ENCODE results near the gene TSPOAP1.

Gene TSPOAP1

GRCh38 chr17:58370309-58370708 lies 41.7 kb upstream of the TSPOAP1 start:
- no peaks in the 10 kb centered on the region for H3K9me3 ChIP-seq (ENCODE audit: control insufficient read depth, low read length)
- no peaks in the 10 kb centered on the region for H3K4me1 ChIP-seq (ENCODE audit: control insufficient read depth, insufficient read depth, low read length, poor library complexity, severe bottlenecking)
- no peak for DNase-seq
- no peak overlapping the region for H3K27ac ChIP-seq (ENCODE audit: insufficient read depth, low read length, poor library complexity, severe bottlenecking)
- H3K36me3 ChIP-seq (ENCODE audit: control insufficient read depth, insufficient read depth, low read length): no peaks in the 10 kb centered on the region
- H3K4me3 ChIP-seq (ENCODE audit: insufficient read depth, low read depth, low read length, poor library complexity, severe bottlenecking): no peak overlapping the region
- H3K27me3 ChIP-seq (replicated peaks; ENCODE audit: control insufficient read depth, insufficient read depth, low read length, poor library complexity, severe bottlenecking): no peaks in the 10 kb centered on the region

- H3K9me3 ChIP-seq (ENCODE audit: control insufficient read depth, low read length): no peaks in the 10 kb centered on the region
- H3K27ac ChIP-seq (ENCODE audit: insufficient read depth, low read length, poor library complexity, severe bottlenecking): no peak overlapping the region
- no peaks in the 10 kb centered on the region for H3K4me1 ChIP-seq (ENCODE audit: control insufficient read depth, insufficient read depth, low read length, poor library complexity, severe bottlenecking)
- no peaks in the 10 kb centered on the region for H3K27me3 ChIP-seq (replicated peaks; ENCODE audit: control insufficient read depth, insufficient read depth, low read length, poor library complexity, severe bottlenecking)
- no peak overlapping the region for H3K4me3 ChIP-seq (ENCODE audit: insufficient read depth, low read depth, low read length, poor library complexity, severe bottlenecking)
- no peak for DNase-seq
- no peaks in the 10 kb centered on the region for H3K36me3 ChIP-seq (ENCODE audit: control insufficient read depth, insufficient read depth, low read length)
Observed at GRCh38 chr17:58369214-58370031, 40.8 kb upstream of the TSPOAP1 start.

- DNase-seq: no peak
- H3K4me1 ChIP-seq (ENCODE audit: control insufficient read depth, insufficient read depth, low read length, poor library complexity, severe bottlenecking): no peaks in the 10 kb centered on the region
- H3K4me3 ChIP-seq (ENCODE audit: insufficient read depth, low read depth, low read length, poor library complexity, severe bottlenecking): no peak overlapping the region
- H3K36me3 ChIP-seq (ENCODE audit: control insufficient read depth, insufficient read depth, low read length): no peaks in the 10 kb centered on the region
- H3K9me3 ChIP-seq (ENCODE audit: control insufficient read depth, low read length): no peaks in the 10 kb centered on the region
- no peak overlapping the region for H3K27ac ChIP-seq (ENCODE audit: insufficient read depth, low read length, poor library complexity, severe bottlenecking)
- no peaks in the 10 kb centered on the region for H3K27me3 ChIP-seq (replicated peaks; ENCODE audit: control insufficient read depth, insufficient read depth, low read length, poor library complexity, severe bottlenecking)
Observed at GRCh38 chr17:58368860-58369213, 40.2 kb upstream of the TSPOAP1 start.

- Histone ChIP-seq H3K27me3 (replicated peaks; ENCODE audit: control insufficient read depth, insufficient read depth, low read length, poor library complexity, severe bottlenecking) (no peaks in the 10 kb centered on the region), H3K4me1 (ENCODE audit: control insufficient read depth, insufficient read depth, low read length, poor library complexity, severe bottlenecking) (no peaks in the 10 kb centered on the region), H3K4me3 (ENCODE audit: insufficient read depth, low read depth, low read length, poor library complexity, severe bottlenecking) (no peak overlapping the region), H3K9me3 (ENCODE audit: control insufficient read depth, low read length) (no peaks in the 10 kb centered on the region), H3K27ac (ENCODE audit: insufficient read depth, low read length, poor library complexity, severe bottlenecking) (no peak overlapping the region), H3K36me3 (ENCODE audit: control insufficient read depth, insufficient read depth, low read length) (peaks cover under 1% of the 10 kb centered on the region)
- no peak for DNase-seq
Observed at GRCh38 chr17:58367461-58367860, 38.9 kb upstream of the TSPOAP1 start.

GRCh38 chr17:58365980-58366595 lies 37.5 kb upstream of the TSPOAP1 start:
- H3K36me3 ChIP-seq (ENCODE audit: control insufficient read depth, insufficient read depth, low read length): peaks cover 3% of the 10 kb centered on the region
- no peak overlapping the region for H3K4me3 ChIP-seq (ENCODE audit: insufficient read depth, low read depth, low read length, poor library complexity, severe bottlenecking)
- H3K9me3 ChIP-seq (ENCODE audit: control insufficient read depth, low read length): no peaks in the 10 kb centered on the region
- no peaks in the 10 kb centered on the region for H3K27me3 ChIP-seq (replicated peaks; ENCODE audit: control insufficient read depth, insufficient read depth, low read length, poor library complexity, severe bottlenecking)
- no peaks in the 10 kb centered on the region for H3K4me1 ChIP-seq (ENCODE audit: control insufficient read depth, insufficient read depth, low read length, poor library complexity, severe bottlenecking)
- DNase-seq: no peak
- H3K27ac ChIP-seq (ENCODE audit: insufficient read depth, low read length, poor library complexity, severe bottlenecking): no peak overlapping the region

- H3K27ac ChIP-seq (ENCODE audit: insufficient read depth, low read length, poor library complexity, severe bottlenecking): no peak overlapping the region
- no peaks in the 10 kb centered on the region for H3K4me1 ChIP-seq (ENCODE audit: control insufficient read depth, insufficient read depth, low read length, poor library complexity, severe bottlenecking)
- H3K36me3 ChIP-seq (ENCODE audit: control insufficient read depth, insufficient read depth, low read length): peaks cover 3% of the 10 kb centered on the region
- H3K27me3 ChIP-seq (replicated peaks; ENCODE audit: control insufficient read depth, insufficient read depth, low read length, poor library complexity, severe bottlenecking): no peaks in the 10 kb centered on the region
- H3K9me3 ChIP-seq (ENCODE audit: control insufficient read depth, low read length): no peaks in the 10 kb centered on the region
- DNase-seq: no peak
- H3K4me3 ChIP-seq (ENCODE audit: insufficient read depth, low read depth, low read length, poor library complexity, severe bottlenecking): no peak overlapping the region
Observed at GRCh38 chr17:58365185-58365979, 36.8 kb upstream of the TSPOAP1 start.

- no peak for DNase-seq
- no peaks in the 10 kb centered on the region for H3K4me1 ChIP-seq (ENCODE audit: control insufficient read depth, insufficient read depth, low read length, poor library complexity, severe bottlenecking)
- H3K27me3 ChIP-seq (replicated peaks; ENCODE audit: control insufficient read depth, insufficient read depth, low read length, poor library complexity, severe bottlenecking): no peaks in the 10 kb centered on the region
- H3K4me3 ChIP-seq (ENCODE audit: insufficient read depth, low read depth, low read length, poor library complexity, severe bottlenecking): no peak overlapping the region
- no peak overlapping the region for H3K27ac ChIP-seq (ENCODE audit: insufficient read depth, low read length, poor library complexity, severe bottlenecking)
- no peaks in the 10 kb centered on the region for H3K9me3 ChIP-seq (ENCODE audit: control insufficient read depth, low read length)
- H3K36me3 ChIP-seq (ENCODE audit: control insufficient read depth, insufficient read depth, low read length): peaks cover 3% of the 10 kb centered on the region
Observed at GRCh38 chr17:58364270-58364942, 35.8 kb upstream of the TSPOAP1 start.

- H3K4me3 ChIP-seq (ENCODE audit: insufficient read depth, low read depth, low read length, poor library complexity, severe bottlenecking): no peak overlapping the region
- no peaks in the 10 kb centered on the region for H3K4me1 ChIP-seq (ENCODE audit: control insufficient read depth, insufficient read depth, low read length, poor library complexity, severe bottlenecking)
- DNase-seq: no peak
- no peak overlapping the region for H3K27ac ChIP-seq (ENCODE audit: insufficient read depth, low read length, poor library complexity, severe bottlenecking)
- no peaks in the 10 kb centered on the region for H3K9me3 ChIP-seq (ENCODE audit: control insufficient read depth, low read length)
- H3K36me3 ChIP-seq (ENCODE audit: control insufficient read depth, insufficient read depth, low read length): peaks cover 3% of the 10 kb centered on the region
- no peaks in the 10 kb centered on the region for H3K27me3 ChIP-seq (replicated peaks; ENCODE audit: control insufficient read depth, insufficient read depth, low read length, poor library complexity, severe bottlenecking)
Observed at GRCh38 chr17:58363457-58364185, 35.0 kb upstream of the TSPOAP1 start.

- DNase-seq: no peak
- Histone ChIP-seq H3K27me3 (replicated peaks; ENCODE audit: control insufficient read depth, insufficient read depth, low read length, poor library complexity, severe bottlenecking) (no peaks in the 10 kb centered on the region), H3K4me1 (ENCODE audit: control insufficient read depth, insufficient read depth, low read length, poor library complexity, severe bottlenecking) (no peaks in the 10 kb centered on the region), H3K36me3 (ENCODE audit: control insufficient read depth, insufficient read depth, low read length) (peaks cover 3% of the 10 kb centered on the region), H3K27ac (ENCODE audit: insufficient read depth, low read length, poor library complexity, severe bottlenecking) (no peak overlapping the region), H3K9me3 (ENCODE audit: control insufficient read depth, low read length) (no peaks in the 10 kb centered on the region), H3K4me3 (ENCODE audit: insufficient read depth, low read depth, low read length, poor library complexity, severe bottlenecking) (no peak overlapping the region)
Observed at GRCh38 chr17:58362368-58363014, 33.9 kb upstream of the TSPOAP1 start.

Measured in effector memory CD4-positive, alpha-beta T cell (primary cell).